K562 (cell line): Measurements from ENCODE around the gene ORMDL3. TPM values are rescaled to one million over a fixed set of nuclear protein-coding genes. Genes with fewer than 3 reads are reported as not detected.

ENCODE experiments used
- ATAC-seq: fragments of 200-7000 bp; cut with Tn5 transposase; 3 replicates; pipeline ENCODE4 v1.9.1; 2020; ENCODE audit warnings: moderate library complexity
- BruUV-seq: library from RNA; stranded (reverse); fragments of 400-500 nt; replicated peaks from 2 replicates; lab custom pipeline; 2021; lab: Mats Ljungman, UMichigan
- CTCF ChIA-PET: fragments of 300-600 bp; formaldehyde crosslinking; extraction: SDS; loops from one replicate; lab custom pipeline; 2021; ENCODE audit warnings: low intra/inter-chr PET ratio; lab: Yijun Ruan, JAX
- POLR2A ChIA-PET: fragments of 300-600, 350-650 bp; sonication (Branson Sonifier 250); formaldehyde crosslinking; extraction: SDS; loops from one replicate; lab custom pipeline; 2021; ENCODE audit warnings: antibody characterized with exemption, inconsistent platforms; lab: Yijun Ruan, JAX
- DNase-seq, 4 experiments: peaks; one replicate each; pipeline versions ENCODE4 v3.0.0 to v3.0.0-alpha.2; 2011 to 2018; ENCODE audit warnings: low spot score in 3 of 4, mixed read lengths in 3 of 4; ENCODE audit errors: extremely low read depth in 1 of 4
- FAIRE-seq: peaks from 2 replicates; lab custom pipeline; 2011; peaks lifted over from hg19 to GRCh38; lab: Jason Lieb, UNC
- H2AFZ ChIP-seq: 2 replicates; pipeline ENCODE4 v1.6.0; 2011; ENCODE audit warnings: low read depth, low read length, control low read depth, inconsistent platforms
- H3K27ac ChIP-seq: fragments of 200-600 bp; 3 replicates; pipeline ENCODE4 v1.8.0; 2011; ENCODE audit warnings: low read depth, mild to moderate bottlenecking, control low read depth, inconsistent platforms, low read length, moderate library complexity, mixed read lengths; ENCODE audit errors: extremely low read depth
- H3K27me3 ChIP-seq, 2 experiments: fragments of 300-600 bp in 1 of 2; 2 replicates in 1 of 2; 3 replicates in 1 of 2; pipeline versions ENCODE4 v1.6.0 to v1.8.0; 2011; ENCODE audit warnings: inconsistent platforms in 2 of 2, low read length in 2 of 2, mild to moderate bottlenecking in 1 of 2, mixed read lengths in 1 of 2, moderate library complexity in 1 of 2; ENCODE audit not compliant: control insufficient read depth in 2 of 2, insufficient read depth in 2 of 2
- H3K36me3 ChIP-seq: fragments of 300-600 bp; 3 replicates; pipeline ENCODE4 v1.8.0; 2011; ENCODE audit warnings: mild to moderate bottlenecking, low read length, inconsistent platforms; ENCODE audit not compliant: control insufficient read depth, insufficient read depth
- H3K4me1 ChIP-seq, 2 experiments: fragments of 200-600 bp in 1 of 2; replicated peaks in 1 of 2; 2 replicates in 1 of 2; 3 replicates in 1 of 2; pipeline versions ENCODE4 v1.5.1 to v1.8.0; 2011; ENCODE audit warnings: inconsistent platforms in 2 of 2, low read length in 2 of 2, mild to moderate bottlenecking in 1 of 2, mixed read lengths in 1 of 2, moderate library complexity in 1 of 2; ENCODE audit not compliant: control insufficient read depth in 2 of 2, insufficient read depth in 2 of 2
- H3K4me2 ChIP-seq: 2 replicates; pipeline ENCODE4 v1.6.1; 2011; ENCODE audit warnings: low read length, control low read depth, inconsistent platforms, mixed read lengths; ENCODE audit not compliant: insufficient read depth
- H3K4me3 ChIP-seq: fragments of 200-600 bp; sonication (generic), shearing (Covaris generic); 2 replicates; pipeline ENCODE4 v1.5.1; 2016; ENCODE audit warnings: control low read depth, inconsistent platforms
- H3K79me2 ChIP-seq: fragments of 200-600 bp; 3 replicates; pipeline ENCODE4 v1.8.0; 2011; ENCODE audit warnings: low read length, inconsistent platforms; ENCODE audit not compliant: control insufficient read depth, insufficient read depth
- H3K9ac ChIP-seq, 2 experiments: 2 replicates each; pipeline versions ENCODE4 v1.6.0 to v1.6.1; 2011; ENCODE audit warnings: low read depth in 2 of 2, low read length in 2 of 2, control low read depth in 1 of 2, inconsistent platforms in 1 of 2, mild to moderate bottlenecking in 1 of 2, mixed read lengths in 1 of 2; ENCODE audit not compliant: insufficient read depth in 1 of 2
- H3K9me1 ChIP-seq: one replicate; pipeline ENCODE4 v1.6.0; 2011; ENCODE audit warnings: inconsistent platforms, mild to moderate bottlenecking, low read length, moderate library complexity; ENCODE audit not compliant: control insufficient read depth, insufficient read depth
- H3K9me3 ChIP-seq: replicated peaks from 2 replicates; pipeline ENCODE4 v1.5.1; 2011; ENCODE audit warnings: low read depth, low read length, inconsistent platforms; ENCODE audit not compliant: control insufficient read depth, insufficient read depth
- H4K20me1 ChIP-seq: replicated peaks from 2 replicates; pipeline ENCODE4 v1.6.1; 2011; ENCODE audit warnings: low read length, inconsistent platforms, mixed read lengths; ENCODE audit not compliant: control insufficient read depth, insufficient read depth
- BCL6 ChIP-seq: fragments of 250-450 bp; sonication (Bioruptor Pico); IDR thresholded peaks from 2 replicates; pipeline ENCODE4 v1.4.0; 2020
- DNMT1 ChIP-seq: fragments of 450-650 bp; IDR thresholded peaks from 2 replicates; pipeline ENCODE4 v1.6.1; 2016; ENCODE audit warnings: antibody characterized with exemption, mild to moderate bottlenecking
- ETV1 ChIP-seq: fragments of 450-650 bp; conservative IDR thresholded peaks from 2 replicates; pipeline ENCODE4 v1.6.1; 2016; ENCODE audit warnings: missing genetic modification characterization, control low read depth, low read depth, missing compliant biosample characterization
- MYC ChIP-seq, 2 experiments: fragments of 250-450 bp in 1 of 2; sonication (Bioruptor Pico) in 1 of 2; IDR thresholded peaks; 2 replicates each; pipeline versions ENCODE4 v1.5.1 to v1.6.1; 2012 to 2021; ENCODE audit warnings: low read depth in 2 of 2, borderline replicate concordance in 1 of 2, improper control_type of control experiment in 1 of 2, low read length in 1 of 2, mild to moderate bottlenecking in 1 of 2, moderate library complexity in 1 of 2
- NCOA4 ChIP-seq: fragments of 450-650 bp; IDR thresholded peaks from 2 replicates; pipeline ENCODE4 v1.6.1; 2018; ENCODE audit warnings: mild to moderate bottlenecking; ENCODE audit not compliant: partially characterized antibody
- POLR2AphosphoS5 ChIP-seq: IDR thresholded peaks from 2 replicates; pipeline ENCODE4 v1.6.1; 2011; ENCODE audit warnings: mild to moderate bottlenecking, low read depth, low read length, moderate library complexity; ENCODE audit not compliant: control insufficient read depth, insufficient read depth
- POU5F1 ChIP-seq: fragments of 150-350 bp; IDR thresholded peaks from 2 replicates; pipeline ENCODE4 v1.6.1; 2014; ENCODE audit warnings: borderline replicate concordance, low read length, low read depth, mild to moderate bottlenecking; ENCODE audit not compliant: partially characterized antibody
- SMAD2 ChIP-seq: fragments of 150-350 bp; IDR thresholded peaks from 2 replicates; pipeline ENCODE4 v1.6.1; 2014; ENCODE audit warnings: low read depth, mild to moderate bottlenecking, low read length
- YBX1 ChIP-seq: fragments of 450-650 bp; IDR thresholded peaks from 2 replicates; pipeline ENCODE4 v1.7.1; 2016; ENCODE audit warnings: mild to moderate bottlenecking
- ZFX ChIP-seq: sonication (generic); formaldehyde crosslinking; IDR thresholded peaks from 2 replicates; pipeline ENCODE4 v1.8.0; 2022; ENCODE audit warnings: mild to moderate bottlenecking, missing genetic modification reagents, moderate library complexity
- ZNF146 ChIP-seq: IDR thresholded peaks from one replicate; pipeline ENCODE4 v1.6.1; 2018; ENCODE audit warnings: missing compliant biosample characterization; ENCODE audit not compliant: unreplicated experiment
- WGBS: fragments of 100-300 bp; shearing (Covaris generic); methylation state at CpG from one replicate; pipeline ENCODE4 v1.1.6; 2016; ENCODE audit warnings: low coverage, mixed read lengths; ENCODE audit not compliant: insufficient coverage; ENCODE audit errors: missing lambda C conversion rate; 5-methylcytosine and 5-hydroxymethylcytosine counted together
- in situ Hi-C: fragments of 300-500 bp; cut with MboI; formaldehyde crosslinking; loops from 4 replicates; pipeline ENCODE4 v1.15.0; 2018; ENCODE audit warnings: inconsistent platforms, mixed read lengths
- intact Hi-C: fragments of 100-400 bp; cut with micrococcal nuclease; formaldehyde crosslinking; loops from 2 replicates; pipeline ENCODE4 v1.14.2; 2022
- polyA plus RNA-seq, 8 experiments: library from polyadenylated mRNA; depleted of rRNA in 4 of 8; stranded (reverse) in 5 of 8; unstranded in 3 of 8; fragments of >200 nt; fragmentation: Nextera tagmentation in 2 of 8; fragmentation: Illumina TruSeq in 1 of 8; extraction: Ambion mirVana in 2 of 8; extraction: Trizol in 1 of 8; gene quantifications; 2 replicates each; pipeline versions ENCODE4 v1.2.1 to v1.2.3, GENCODE V29; 2011 to 2014; ENCODE audit warnings: inconsistent platforms in 1 of 8, missing spikeins in 1 of 8
- total RNA-seq, 7 experiments: library from RNA; depleted of rRNA in 6 of 7; stranded (reverse); fragments of >200 nt in 6 of 7; fragmentation: Illumina TruSeq in 2 of 7; extraction: Trizol in 2 of 7; gene quantifications; 2 replicates each; pipeline versions ENCODE4 v1.2.1 to v1.2.3, GENCODE V29; 2011 to 2021; ENCODE audit warnings: low replicate concordance in 1 of 7

ORMDL3 gene
- total and polyA plus RNA-seq, 9 of the 15 experiments (the other 6 are each of a cell fraction or from before 2014, with no cell fraction given): 2.7 to 57.4 (median 27.1) TPM

GRCh38 chr17:39946551-39947330, 19.3 kb upstream of the ORMDL3 start (continued):
- TF ChIP-seq MYC (IDR thresholded peaks at IDR 0.05; ENCODE audit: low read depth, low read length) (no peak), MYC (CRISPR knock-in tag; IDR thresholded peaks at IDR 0.05; ENCODE audit: borderline replicate concordance, low read depth) (no peak), YBX1 (no peak), SMAD2 (no peak), ZFX (CRISPR knock-in tag) (no peak), POLR2AphosphoS5 (no peak), DNMT1 (no peak)

DNA sequence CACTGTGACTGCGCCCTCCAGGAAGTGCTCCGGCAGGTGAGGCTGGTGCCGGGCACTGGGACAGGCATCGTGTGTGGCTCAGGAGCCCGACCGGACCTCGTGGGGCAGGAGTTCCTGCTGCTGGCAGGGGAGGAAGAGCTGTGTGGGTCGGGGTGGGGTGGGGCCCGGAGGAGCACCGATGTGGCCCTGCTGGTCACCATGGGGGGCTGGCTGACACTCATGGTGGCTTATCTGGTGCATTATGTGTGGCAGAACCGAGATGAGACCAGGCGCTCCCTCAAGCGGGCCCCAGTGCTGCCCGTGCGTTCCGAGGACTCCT, 17.0 kb upstream of the ORMDL3 start:
- intact Hi-C loops: no loop called here
- DNase-seq: no peak
- Histone ChIP-seq H3K36me3 (no peaks in the 10 kb centered on the region), H3K27me3 (peaks cover 4 to 7% of the 10 kb centered on the region in 2 experiments; a peak in 4 of 5 replicates), H3K4me3 (no peak overlapping the region), H3K9ac (no peak overlapping the region; a peak in 1 of 4 replicates)
- CTCF ChIA-PET: no interaction called here
- no peak for TF ChIP-seq BCL6 (CRISPR knock-in tag)
- no peak for TF ChIP-seq NCOA4
- no peak for TF ChIP-seq ZNF146
- no peak for TF ChIP-seq ETV1
- TF ChIP-seq POU5F1: no peak
- TF ChIP-seq, all 486 proteins: peak for 0
- Histone ChIP-seq H3K9me1 (no peaks in the 10 kb centered on the region), H4K20me1 (0 out of 2 replicates have a peak, but pooled peaks cover 3% of the 10 kb centered on the region), H3K79me2 (no peaks in the 10 kb centered on the region), H3K27ac (no peak overlapping the region), H3K4me1 (peaks cover 7 to 19% of the 10 kb centered on the region in 2 experiments), H3K9me3 (no peaks in the 10 kb centered on the region), H2AFZ (no peak overlapping the region), H3K4me2 (no peak overlapping the region)
- 20% methylated on average over 13 of the region's 16 CpGs for WGBS
- no peak for ATAC-seq
- no peak for FAIRE-seq
- POLR2A ChIA-PET: interaction anchor here (0.5 kb wide), 1 partner anchor 251 kb away, joined by 3 read pairs; no protein-coding TSS in a partner anchor
- BruUV-seq: no TSS peak
- in situ Hi-C loops: no loop called here
